GM21447 (cell line): ENCODE results near the gene CACNA1G.

Experiments used
- ATAC-seq: cut with Tn5 transposase; IDR thresholded peaks from one replicate; pipeline ENCODE4 v1.9.1; 2021; ENCODE audit not compliant: unreplicated experiment

The CACNA1G gene

GRCh38 chr17:50585891-50586290, 25.4 kb downstream of the CACNA1G start:
- ATAC-seq, result no peak

DNA sequence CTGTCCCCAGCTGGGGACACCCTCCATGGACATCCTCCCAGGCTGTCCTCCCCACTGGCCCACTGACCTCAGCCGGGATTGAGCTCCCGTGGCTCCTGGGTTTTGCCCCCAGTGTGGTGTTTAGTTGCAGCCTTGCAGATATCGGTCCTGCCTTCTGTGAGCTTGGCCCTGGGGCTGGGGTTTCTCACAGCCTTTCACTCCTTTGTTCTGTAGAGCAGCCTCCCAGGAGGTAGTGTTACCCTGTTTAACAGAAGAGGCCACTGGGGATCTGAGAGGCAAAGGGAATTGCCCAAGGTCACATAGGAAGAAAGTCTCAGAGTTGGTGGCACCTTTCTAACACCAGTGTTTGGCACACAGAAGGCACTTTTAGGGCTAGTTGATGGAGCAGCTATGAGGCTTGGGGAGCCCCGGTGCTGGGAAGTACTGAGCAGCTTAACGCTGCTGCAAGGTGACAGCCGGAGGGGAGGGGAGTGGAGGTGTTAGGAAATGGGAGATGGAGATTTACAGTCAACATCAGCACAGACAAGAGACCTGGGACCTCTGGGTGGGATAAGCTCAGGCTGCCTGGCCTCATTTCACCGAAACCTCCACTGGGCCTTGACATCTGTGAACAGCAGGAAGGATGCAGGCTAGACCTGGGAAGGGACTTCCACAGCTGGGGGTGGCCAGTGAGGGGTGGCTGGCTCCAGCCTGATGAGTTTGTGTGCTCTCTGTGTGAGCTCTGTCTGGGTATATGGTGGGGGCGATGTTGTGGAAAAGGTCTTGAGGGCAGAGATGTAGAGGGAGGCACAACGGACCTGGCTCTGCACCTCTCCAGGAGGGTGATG, 26.1 kb downstream of the CACNA1G start:
- ATAC-seq, result no peak

- ATAC-seq, result no peak
Measured at GRCh38 chr17:50587571-50587970, 27.1 kb downstream of the CACNA1G start.

DNA sequence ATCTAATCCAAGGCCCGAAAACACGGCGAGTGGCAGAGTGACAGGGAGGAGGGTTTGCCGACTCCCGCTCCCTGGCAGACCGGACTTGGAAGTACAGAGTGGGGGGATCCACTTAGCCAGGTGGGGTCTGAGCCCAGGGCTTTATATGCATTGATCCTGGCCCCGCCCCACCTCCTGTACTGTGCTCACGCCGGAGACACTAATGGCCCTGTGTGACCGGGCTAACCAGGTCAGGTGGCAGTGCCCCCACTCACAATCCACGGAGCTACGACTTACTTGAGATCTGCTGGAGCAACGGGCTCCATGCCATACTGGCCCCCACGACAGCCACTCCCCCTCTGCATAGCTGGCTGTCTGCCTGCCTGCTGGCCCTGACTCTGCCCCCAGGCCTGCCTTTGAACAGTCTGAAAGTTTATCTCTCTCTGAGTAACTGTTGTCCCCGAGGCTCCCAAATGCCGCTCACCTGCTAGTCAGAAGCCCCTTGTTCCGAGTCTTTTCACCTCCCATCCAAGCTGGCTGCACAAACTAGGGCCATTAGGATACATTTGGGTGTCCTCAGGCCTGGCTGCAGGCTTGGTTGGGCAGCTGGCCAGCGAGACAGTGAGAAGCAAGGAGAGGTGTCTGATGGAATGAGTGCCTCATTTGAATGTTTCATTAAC, 28.0 kb downstream of the CACNA1G start:
- ATAC-seq, result no peak

DNA sequence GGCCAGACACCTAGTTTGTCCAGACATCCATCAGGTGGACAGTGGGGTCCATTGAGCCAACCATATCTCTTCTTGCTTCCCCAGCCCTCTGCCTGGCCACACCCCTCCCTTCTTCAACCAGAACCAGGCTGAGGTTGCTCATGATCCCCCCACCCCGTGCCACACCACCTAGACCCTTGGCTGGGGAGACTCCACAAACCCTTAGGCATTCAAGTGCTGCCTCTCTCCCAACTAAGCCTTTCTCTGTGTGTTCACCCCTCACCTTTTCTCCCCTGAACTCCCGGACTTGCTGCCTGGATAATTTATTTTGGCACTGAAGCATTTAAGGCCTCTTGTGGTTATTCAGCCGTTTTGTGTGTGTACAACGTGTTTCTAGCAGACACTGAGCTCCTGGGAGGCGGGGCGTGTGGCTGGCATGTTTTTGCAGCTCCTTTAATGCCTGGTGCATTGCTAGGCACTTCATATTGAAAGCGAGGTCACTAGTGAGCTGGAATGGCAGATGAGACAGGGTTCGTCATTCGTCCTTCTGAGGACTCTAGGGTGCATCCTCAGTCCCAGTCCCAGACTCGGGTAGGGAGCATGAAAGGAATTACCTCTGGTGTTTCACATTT, 28.7 kb downstream of the CACNA1G start:
- no peak for ATAC-seq

DNA sequence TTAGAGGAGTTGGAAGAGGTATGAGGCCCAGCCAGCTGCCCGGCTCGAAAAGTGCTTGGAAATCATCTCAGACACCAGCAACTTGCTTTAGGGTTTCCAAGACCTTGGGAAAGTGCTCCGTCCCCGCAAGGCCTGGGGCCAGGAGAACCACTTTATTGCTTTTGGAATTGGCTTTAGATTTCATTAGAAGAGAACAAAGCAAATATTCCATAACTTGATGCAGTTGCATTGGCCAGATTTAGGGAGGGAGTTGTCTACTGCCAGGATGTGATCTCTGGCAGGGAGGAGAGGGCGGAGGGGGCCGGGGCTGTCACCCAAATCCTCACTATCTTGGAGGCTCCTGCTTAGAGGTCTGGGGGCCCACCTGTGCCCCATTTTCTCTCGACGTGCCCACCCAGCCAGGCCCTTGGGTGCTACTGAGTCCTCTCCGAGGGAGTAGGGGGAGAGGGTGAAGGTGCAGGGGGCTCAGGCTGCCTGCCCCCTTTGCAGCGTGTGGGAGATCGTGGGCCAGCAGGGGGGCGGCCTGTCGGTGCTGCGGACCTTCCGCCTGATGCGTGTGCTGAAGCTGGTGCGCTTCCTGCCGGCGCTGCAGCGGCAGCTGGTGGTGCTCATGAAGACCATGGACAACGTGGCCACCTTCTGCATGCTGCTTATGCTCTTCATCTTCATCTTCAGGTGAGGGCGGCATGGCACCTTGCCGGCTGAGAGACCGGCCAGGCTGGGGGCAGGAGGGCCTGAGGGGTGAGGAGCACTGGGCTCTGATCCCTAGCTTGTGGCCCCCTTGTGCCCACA, 30.6 kb downstream of the CACNA1G start:
- no peak for ATAC-seq

DNA sequence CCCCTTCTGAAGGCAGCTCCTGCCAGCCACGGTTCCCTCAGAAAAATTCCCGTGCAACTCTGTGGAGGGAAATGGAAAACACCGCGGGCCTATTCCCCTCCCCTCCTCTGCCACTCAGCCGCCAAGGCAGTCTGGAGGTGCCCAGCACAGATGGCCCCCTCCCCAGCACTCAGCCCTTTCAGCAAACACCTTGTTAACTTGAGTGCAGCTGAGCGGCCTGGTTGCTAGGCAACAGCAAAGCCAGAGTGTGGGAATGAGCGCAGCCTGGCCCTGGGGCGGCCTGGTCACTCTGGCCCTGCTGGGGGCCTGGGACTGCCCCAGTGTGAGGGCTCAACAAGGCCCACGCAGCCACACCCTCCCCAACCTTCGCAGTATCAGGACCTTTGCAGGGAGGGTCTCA, 32.8 kb downstream of the CACNA1G start:
- ATAC-seq, result no peak

DNA sequence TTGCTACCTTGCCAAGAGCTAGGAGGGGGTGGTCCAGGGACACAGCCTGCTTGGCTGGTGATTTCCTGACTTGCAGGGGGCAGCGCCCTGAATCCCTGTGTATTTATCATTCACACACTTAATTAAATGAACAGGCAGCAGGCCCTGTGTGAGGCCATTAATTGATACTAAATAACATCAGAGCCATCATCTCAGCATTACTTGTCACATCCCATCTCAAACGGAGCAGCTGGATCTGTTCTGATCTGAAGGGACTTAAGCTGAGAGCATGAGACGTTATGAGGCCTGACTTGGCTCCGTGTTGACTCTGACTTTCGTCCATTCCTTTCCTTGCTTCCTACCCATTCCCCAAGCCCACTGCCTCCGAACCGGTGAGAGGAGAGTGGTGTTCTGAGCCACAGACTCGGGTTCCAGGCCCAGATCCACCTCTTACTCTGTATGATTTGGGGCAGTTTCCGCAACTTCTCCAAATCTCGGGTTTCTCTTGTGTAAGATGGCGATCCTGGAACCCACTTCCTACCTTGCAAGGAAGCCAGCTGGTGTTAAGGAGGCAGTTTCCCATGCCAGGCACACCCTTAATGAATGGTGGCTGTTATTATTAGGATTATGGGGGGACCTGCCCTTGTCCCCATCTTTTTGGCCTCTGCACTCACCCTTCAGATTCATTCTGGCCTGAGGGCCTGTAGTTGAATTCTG, 33.8 kb downstream of the CACNA1G start:
- ATAC-seq, result no peak

DNA sequence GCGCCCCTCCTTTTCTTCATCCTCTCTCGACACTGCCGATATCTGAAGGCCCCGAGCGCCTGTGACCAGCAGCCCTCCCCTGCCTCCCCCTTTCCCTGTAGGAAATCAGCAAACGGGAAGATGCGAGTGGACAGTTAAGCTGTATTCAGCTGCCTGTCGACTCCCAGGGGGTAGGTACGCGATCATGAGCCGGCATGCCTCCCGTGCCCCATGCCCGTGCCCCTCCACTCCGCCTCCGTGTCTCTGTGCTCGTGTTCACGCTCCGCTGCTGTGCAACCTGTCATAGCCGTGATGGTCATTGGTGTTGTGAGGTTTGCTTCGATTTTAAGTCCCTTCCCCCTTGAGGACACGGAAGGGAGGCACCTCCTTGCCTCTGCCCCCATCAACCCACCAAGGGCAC, 34.4 kb downstream of the CACNA1G start:
- no peak for ATAC-seq

DNA sequence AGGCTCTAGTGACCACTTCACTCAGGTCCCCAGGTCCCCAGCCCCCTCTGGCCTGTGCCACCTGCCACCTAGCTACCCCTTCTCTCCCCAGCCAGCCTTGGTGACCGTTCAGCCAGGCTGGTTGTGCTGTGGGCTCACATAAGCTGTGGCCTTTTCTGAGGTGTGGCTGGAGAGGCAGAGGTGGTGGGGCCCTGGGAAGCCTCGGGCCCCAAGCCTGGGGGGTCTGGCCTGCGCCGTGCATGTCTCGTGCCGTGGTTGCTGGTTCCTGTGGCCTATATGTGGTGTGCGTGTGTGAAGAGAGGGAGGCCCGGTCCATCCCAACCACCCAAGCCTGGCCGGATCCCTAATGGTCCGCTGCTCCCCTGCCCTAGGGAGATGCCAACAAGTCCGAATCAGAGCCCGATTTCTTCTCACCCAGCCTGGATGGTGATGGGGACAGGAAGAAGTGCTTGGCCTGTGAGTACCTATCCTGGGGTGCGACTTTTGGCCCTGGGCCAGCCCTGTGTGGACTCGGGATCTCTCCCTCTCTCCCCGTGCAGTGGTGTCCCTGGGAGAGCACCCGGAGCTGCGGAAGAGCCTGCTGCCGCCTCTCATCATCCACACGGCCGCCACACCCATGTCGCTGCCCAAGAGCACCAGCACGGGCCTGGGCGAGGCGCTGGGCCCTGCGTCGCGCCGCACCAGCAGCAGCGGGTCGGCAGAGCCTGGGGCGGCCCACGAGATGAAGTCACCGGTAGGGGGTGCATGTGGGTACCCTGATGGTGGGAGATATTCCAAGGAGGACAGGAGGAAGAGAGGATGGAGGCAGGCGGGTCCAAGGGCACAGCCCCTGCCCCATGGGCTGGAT, 35.9 kb downstream of the CACNA1G start:
- no peak for ATAC-seq

DNA sequence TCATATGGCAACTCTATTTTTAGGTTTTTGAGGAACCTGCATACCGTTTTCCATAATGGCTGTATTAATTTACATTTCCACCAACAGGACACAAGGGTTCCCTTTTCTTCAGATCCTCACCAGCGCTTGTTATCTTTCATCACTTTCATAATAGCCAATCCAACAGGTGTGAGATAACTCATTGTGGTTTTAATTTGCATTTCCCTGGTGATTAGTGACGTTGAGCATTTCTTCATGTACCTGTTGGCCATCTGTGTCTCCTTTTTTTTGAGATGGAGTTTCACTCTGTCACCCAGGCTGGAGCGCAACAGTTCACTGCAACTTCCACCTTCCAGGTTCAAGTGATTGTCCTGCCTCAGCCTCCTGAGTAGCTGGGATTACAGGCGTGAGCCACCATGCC, 38.0 kb downstream of the CACNA1G start:
- ATAC-seq, result no peak

DNA sequence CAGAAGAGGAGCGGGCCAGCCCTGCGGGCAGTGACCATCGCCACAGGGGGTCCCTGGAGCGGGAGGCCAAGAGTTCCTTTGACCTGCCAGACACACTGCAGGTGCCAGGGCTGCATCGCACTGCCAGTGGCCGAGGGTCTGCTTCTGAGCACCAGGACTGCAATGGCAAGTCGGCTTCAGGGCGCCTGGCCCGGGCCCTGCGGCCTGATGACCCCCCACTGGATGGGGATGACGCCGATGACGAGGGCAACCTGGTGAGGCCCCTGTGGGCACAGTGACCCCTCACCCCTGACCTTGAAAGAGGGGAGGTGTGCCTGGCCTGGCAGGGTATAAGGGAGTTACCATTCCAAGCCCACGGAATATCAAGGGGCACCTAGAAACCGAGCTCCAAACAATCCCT, 39.1 kb downstream of the CACNA1G start:
- ATAC-seq, result no peak

DNA sequence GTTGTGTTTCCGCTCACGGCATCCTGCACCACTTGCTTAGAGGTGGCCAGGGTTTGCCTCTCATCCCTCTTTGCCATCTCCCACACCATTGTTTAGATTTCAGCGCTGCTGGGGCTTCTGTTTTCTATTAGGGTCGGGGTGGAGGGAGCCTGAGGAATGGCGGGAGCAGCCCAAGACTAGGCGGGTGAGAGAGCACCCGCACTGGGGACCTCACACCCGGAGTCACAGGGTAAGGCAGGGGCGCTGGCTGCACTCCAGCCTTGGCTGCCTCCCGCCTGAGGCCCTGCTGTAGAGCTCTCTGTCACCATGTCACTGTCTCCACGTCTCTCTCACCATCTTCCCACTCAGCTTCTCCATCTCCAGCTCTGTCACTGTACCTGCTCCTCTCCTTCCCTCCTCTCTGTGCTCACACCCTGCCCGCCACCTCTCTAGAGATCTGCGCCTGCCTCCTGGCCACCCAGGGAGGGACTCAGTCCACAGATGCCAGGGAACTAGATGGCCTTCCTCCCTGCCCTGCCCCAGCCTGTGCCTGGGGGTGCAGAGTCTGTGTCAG, 41.4 kb downstream of the CACNA1G start:
- no peak for ATAC-seq

DNA sequence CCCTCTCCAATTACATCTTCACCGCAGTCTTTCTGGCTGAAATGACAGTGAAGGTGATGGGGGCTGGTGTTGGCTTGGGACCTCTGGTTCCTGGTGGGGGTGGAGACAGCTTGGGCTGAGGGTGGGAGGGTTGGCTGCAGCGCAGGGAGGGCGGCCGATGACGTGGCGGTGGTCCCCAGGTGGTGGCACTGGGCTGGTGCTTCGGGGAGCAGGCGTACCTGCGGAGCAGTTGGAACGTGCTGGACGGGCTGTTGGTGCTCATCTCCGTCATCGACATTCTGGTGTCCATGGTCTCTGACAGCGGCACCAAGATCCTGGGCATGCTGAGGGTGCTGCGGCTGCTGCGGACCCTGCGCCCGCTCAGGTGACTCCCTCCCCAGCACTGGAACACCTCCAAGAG, 42.3 kb downstream of the CACNA1G start:
- no peak for ATAC-seq

DNA sequence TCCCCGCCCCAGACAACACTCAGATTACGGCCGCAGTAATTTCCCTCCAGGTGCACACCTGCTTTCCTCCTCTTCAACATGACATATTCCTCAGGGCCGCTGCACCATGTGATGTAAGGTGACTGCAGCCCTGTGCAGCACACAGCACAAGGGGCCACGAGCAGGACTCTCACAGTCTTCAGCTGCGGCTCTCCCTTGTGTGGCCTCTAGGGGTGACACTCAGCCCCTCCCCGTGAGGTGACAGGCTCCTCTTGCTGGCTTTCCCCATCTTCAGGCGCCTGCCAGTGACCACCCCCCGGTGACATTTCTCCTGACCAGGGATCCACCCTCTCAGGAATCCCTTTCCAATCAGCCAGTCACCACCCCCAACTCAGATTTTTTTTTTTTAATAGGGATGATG, 42.8 kb downstream of the CACNA1G start:
- ATAC-seq, result no peak

GRCh38 chr17:50604513-50604912, 44.0 kb downstream of the CACNA1G start:
- no peak for ATAC-seq

GRCh38 chr17:50605429-50605828, 44.9 kb downstream of the CACNA1G start:
- no peak for ATAC-seq

DNA sequence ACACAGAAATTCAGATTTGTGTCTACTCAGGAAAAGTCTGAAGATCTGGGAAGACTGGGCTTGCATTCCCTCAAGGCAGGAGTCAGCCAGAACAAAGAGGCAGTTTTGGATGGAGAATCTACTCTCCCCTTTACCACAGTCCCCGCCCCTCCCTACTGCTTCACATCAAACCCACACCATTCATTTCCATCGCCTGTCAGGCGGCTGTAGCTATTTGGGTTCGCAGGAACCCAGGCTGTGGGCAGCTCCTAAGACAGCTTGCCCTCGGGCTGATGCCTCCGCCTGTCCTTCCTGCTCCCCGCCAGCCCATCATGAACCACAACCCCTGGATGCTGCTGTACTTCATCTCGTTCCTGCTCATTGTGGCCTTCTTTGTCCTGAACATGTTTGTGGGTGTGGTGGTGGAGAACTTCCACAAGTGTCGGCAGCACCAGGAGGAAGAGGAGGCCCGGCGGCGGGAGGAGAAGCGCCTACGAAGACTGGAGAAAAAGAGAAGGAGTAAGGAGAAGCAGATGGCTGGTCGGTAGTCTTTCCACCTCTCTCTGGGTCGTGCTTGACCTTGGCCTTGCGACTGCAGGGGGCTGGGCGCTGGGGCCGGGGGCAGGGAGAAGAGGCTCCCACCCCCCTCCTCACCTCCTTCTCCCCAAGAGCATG, 47.1 kb downstream of the CACNA1G start:
- ATAC-seq, result no peak
